GM18526 (cell line): ENCODE results near the gene RSPH1.

ENCODE experiments used
- POLR2A ChIP-seq: IDR thresholded peaks from 3 replicates; pipeline ENCODE4 v1.6.1; 2011; ENCODE audit not compliant: insufficient read length; ENCODE audit errors: extremely low read depth

The RSPH1 gene

GRCh38 chr21:42486072-42486471 lies 10.0 kb downstream of the RSPH1 start:
- no peak for TF ChIP-seq POLR2A

DNA sequence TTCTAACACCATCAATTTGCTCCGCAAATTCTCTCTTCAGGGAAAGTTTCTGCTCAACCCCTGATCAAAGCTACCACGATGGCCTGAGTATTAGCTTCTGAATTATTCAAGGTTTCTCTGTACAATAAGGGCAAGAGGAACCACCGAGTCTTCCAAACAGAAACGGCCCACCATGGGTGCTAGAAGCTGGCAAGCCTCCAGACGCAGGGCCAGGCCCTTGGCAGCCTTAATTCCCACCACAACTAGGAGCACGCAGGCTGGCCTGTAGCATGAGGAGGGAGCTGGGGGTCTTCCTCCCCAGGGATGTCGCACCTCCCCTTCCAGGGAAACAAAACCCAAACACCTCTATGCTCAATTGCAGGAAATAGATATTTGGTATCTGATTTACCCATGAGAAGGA lies 11.1 kb downstream of the RSPH1 start:
- no peak for TF ChIP-seq POLR2A

DNA sequence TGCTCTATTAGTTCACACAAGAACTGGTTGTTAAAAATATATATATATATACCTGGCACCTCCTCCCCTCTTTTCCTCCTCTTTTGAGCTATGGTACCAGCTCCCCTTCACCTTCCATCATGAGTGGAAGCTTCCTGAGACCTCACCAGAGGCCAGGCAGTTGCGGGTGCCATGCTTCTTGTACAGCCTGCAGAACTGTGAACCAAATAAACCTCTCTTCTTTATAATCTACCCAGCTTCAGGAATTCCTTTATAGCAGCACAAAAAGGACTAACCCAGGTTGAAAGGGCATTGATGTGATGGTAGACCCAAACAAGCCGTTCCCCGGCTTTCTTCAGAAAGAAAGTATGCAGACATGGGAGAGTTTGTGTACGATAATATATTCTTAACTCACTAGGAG lies 14.9 kb downstream of the RSPH1 start:
- TF ChIP-seq POLR2A = no peak

DNA sequence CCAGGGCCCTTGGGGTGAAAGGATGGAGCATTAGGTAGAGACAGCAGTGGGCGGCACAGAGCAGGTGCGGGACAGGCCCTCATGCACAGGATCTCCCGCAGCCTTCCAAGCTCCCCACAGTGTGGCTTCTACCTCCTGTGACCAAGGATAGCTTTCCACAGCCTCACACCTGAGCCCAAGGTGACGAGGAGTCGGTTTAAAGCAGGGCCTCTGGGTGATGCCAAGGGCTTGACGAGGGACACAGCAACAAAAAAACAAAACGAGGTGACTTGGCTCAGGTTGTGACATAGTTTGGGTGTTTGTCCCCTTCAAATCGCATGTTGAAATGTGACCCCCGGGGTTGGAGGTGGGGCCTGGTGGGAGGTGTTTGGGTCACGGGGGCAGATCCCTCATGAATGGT lies 15.3 kb downstream of the RSPH1 start:
- TF ChIP-seq POLR2A = no peak

GRCh38 chr21:42479582-42479981 lies 16.4 kb downstream of the RSPH1 start:
- no peak for TF ChIP-seq POLR2A

- TF ChIP-seq POLR2A = no peak
Observed at GRCh38 chr21:42478504-42478903, 17.5 kb downstream of the RSPH1 start.

GRCh38 chr21:42476388-42477331 lies 19.4 kb downstream of the RSPH1 start:
- no peak for TF ChIP-seq POLR2A

- no peak for TF ChIP-seq POLR2A
Observed at GRCh38 chr21:42475526-42476387, 20.3 kb downstream of the RSPH1 start.

DNA sequence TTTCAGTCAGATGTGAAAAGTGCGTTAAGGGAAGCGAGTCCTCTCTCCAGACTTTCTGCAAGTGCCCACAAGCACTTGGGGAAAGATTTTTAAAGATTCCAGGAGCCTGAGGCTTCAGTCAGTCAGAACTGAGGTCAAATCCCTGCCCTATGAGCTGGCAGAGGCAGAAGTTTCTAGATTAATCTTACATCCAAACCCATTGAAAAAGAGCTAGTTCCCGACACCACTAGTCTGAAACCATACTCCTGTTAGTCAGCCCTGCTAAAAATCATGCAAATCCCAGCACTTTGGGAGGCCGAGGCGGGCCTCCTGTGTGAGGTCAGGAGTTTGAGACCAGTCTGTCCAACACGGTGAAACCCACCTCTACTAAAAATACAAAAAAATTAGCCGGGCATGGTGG lies 21.0 kb downstream of the RSPH1 start:
- TF ChIP-seq POLR2A = no peak

GRCh38 chr21:42474043-42474831 lies 21.8 kb downstream of the RSPH1 start:
- no peak for TF ChIP-seq POLR2A

GRCh38 chr21:42473498-42474042 lies 22.5 kb downstream of the RSPH1 start:
- no peak for TF ChIP-seq POLR2A

DNA sequence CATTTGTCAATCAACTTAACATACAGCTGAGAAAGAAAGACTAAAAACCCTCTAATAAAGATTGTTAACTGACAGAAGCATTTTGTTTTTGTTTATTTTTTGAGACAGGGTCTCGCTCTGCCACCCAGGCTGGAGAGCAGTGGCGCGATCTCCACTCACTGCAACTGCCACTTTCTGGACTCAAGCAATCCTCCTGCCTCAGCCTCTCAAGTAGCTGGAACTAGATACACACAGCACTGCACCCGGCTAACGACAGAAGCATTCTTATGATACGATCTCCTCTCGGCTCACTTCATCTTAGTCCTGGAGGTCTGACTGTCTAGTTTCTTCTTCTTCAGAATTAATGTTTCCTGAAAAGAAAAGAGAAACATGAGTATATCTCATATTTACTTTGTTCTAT lies 23.5 kb downstream of the RSPH1 start:
- TF ChIP-seq POLR2A = no peak

DNA sequence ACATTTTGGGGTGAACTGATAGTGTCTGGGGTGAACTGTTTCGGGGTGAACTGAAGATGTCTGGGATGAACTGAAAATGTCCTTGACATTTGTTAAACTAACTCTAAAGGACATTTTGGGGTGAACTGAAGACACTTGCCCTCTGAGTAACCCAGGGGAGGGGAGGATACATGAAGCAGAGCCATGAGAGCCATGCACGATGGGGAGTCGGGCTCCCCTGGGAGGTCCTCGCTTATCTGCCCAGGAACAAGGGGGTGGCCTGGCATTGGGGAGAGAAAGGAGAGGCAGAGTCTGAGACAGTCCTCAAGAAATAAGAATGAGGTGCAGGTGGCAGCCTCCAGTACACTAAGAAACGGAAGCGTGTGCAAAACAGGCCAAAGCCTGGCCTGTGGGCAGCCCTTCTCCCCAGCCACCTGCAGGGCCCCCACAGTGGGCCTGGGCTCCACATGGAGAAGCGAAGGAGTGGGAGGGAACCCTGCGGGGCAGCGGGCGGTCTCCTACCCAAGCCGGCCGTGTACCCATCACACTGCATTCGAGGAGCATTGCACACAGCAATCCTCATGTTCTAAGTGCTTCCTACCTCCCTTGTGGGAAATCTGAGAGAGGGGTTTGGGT lies 24.2 kb downstream of the RSPH1 start:
- TF ChIP-seq POLR2A = no peak

- no peak for TF ChIP-seq POLR2A
Observed at GRCh38 chr21:42471206-42471605, 24.8 kb downstream of the RSPH1 start.
